ENCODE results near the gene ATP5PD.

The ATP5PD gene

DNA sequence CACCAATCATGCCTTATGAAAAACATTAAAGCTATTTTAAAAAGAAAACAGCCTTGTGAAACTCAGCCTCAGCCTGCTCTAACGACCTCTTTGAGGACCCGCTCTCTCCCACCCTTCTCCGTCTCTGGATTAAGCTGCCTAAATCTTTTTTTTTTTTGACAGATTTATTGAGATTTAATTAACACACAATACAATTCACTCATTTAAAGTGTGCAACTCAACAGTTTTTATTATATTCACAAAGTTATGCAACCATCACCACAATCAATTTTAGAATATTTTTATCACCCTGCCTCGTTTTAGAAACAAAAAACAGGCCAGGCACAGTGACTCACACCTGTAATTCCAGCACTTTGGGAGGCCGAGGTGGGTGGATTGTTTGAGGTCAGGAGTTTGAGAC is 50.9 kb downstream of the ATP5PD start:
- TF ChIP-seq, protein P1, sequence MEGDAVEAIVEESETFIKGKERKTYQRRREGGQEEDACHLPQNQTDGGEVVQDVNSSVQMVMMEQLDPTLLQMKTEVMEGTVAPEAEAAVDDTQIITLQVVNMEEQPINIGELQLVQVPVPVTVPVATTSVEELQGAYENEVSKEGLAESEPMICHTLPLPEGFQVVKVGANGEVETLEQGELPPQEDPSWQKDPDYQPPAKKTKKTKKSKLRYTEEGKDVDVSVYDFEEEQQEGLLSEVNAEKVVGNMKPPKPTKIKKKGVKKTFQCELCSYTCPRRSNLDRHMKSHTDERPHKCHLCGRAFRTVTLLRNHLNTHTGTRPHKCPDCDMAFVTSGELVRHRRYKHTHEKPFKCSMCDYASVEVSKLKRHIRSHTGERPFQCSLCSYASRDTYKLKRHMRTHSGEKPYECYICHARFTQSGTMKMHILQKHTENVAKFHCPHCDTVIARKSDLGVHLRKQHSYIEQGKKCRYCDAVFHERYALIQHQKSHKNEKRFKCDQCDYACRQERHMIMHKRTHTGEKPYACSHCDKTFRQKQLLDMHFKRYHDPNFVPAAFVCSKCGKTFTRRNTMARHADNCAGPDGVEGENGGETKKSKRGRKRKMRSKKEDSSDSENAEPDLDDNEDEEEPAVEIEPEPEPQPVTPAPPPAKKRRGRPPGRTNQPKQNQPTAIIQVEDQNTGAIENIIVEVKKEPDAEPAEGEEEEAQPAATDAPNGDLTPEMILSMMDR (IDR thresholded peaks at IDR 0.05; ENCODE audit: low read depth, low read length) = no peak
- no peak overlapping the region for H3K4me3 ChIP-seq (ENCODE audit: low read depth, low read length)

DNA sequence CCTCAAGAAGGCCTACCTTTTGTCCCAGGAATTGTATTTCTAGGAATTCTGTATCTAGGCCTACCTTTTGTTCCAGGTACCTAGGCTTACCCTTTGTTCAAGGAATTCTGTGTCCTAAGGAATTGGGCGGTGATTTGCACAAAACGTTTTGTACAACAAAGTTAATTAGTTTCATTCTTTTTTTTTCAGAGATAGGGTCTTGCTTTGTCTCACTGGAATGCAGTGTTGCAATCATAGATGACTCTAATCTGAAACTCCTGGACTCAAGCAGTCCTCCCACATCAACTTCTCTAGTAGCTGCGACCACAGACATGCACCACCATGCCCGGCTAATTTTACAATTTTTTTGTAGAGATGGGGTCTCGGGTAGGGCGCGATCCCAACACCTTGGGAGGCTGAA is 52.3 kb downstream of the ATP5PD start:
- no peak overlapping the region for H3K4me3 ChIP-seq (ENCODE audit: low read depth, low read length)
- TF ChIP-seq, protein P1 (IDR thresholded peaks at IDR 0.05; ENCODE audit: low read depth, low read length) = no peak

DNA sequence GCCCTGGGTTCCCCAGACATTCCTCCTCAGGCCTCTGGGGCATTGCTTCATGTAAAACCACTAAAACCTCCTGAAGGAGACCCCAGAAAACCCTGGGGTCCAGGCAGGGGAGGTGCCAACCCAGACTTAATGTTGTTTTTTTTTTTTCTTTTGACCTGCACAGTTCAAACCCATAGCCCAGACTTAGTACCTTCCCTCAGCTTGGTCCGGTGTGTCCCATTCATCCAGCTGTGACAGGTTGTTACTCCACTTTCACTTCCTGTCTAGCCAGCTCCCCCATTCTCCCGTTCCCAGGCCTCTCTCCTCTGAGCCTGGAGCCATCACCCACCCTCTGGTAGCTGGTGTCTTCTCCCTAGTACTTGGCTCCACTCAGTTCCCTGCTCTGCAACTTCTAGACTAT is 54.5 kb downstream of the ATP5PD start:
- TF ChIP-seq, protein P1 (IDR thresholded peaks at IDR 0.05; ENCODE audit: low read depth, low read length) = no peak
- no peak overlapping the region for H3K4me3 ChIP-seq (ENCODE audit: low read depth, low read length)

DNA sequence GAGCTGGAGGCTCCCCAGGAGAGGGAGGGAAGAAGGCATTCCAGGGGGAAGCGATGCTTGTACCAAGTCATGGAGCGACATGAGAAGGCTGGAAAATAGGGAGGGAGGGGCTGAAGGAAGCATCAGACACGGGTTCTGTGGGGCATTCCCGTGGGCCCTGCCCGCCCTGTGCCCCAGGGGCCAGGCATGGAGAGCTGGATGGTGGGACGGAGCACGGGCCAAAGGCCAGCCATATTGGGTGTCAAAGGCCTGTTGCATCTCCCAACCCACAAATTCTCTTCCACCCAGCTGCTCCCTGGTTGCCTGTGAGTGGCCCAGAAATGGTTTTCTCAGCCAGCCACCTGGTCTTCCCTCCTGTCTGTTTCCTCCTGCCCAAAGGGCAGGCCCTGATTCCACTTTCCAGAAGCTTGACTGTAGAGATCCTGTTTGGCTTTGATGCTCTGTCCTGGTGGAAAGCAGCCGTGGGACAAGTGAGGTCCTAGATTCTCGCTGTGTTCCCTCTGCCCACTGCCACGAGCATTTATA is 56.1 kb downstream of the ATP5PD start:
- TF ChIP-seq, protein P1 (IDR thresholded peaks at IDR 0.05; ENCODE audit: low read depth, low read length) = no peak
- no peak overlapping the region for H3K4me3 ChIP-seq (ENCODE audit: low read depth, low read length)

All from WI38 (cell line).